ENCODE data around the gene GALNT18. TPM values are rescaled to one million over a fixed set of nuclear protein-coding genes. Genes with fewer than 3 reads are reported as not detected.
A peak's percentile ranks its signal among the peaks of the same experiment; 100 is the strongest.

The GALNT18 gene
- total and polyA plus RNA-seq, 7 donors, result 4.6 to 32.4 (median 8.3) TPM

- intact Hi-C loops (cut with DNase I), result no loop called here
- no peak for DNase-seq
- H3K27me3 ChIP-seq (ENCODE audit: insufficient read depth in 3 of 3, low read length in 2 of 3), result no peaks in the 10 kb centered on the region
- H3K27ac ChIP-seq, result no peak overlapping the region
- no peak overlapping the region for H3K4me3 ChIP-seq
- no peaks in the 10 kb centered on the region for H3K9me3 ChIP-seq
- 72 to 84% (median 79%) methylated on average over 4 of the region's 4 CpGs for WGBS, 3 donors
- no peaks in the 10 kb centered on the region for H3K36me3 ChIP-seq (ENCODE audit: insufficient read depth in 1 of 2, low read depth in 1 of 2)
- no peak for ATAC-seq
- TF ChIP-seq, protein P1, sequence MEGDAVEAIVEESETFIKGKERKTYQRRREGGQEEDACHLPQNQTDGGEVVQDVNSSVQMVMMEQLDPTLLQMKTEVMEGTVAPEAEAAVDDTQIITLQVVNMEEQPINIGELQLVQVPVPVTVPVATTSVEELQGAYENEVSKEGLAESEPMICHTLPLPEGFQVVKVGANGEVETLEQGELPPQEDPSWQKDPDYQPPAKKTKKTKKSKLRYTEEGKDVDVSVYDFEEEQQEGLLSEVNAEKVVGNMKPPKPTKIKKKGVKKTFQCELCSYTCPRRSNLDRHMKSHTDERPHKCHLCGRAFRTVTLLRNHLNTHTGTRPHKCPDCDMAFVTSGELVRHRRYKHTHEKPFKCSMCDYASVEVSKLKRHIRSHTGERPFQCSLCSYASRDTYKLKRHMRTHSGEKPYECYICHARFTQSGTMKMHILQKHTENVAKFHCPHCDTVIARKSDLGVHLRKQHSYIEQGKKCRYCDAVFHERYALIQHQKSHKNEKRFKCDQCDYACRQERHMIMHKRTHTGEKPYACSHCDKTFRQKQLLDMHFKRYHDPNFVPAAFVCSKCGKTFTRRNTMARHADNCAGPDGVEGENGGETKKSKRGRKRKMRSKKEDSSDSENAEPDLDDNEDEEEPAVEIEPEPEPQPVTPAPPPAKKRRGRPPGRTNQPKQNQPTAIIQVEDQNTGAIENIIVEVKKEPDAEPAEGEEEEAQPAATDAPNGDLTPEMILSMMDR (IDR thresholded peaks at IDR 0.05), result no peak
- H3K4me1 ChIP-seq, result peaks cover 14% of the 10 kb centered on the region
Measured at GRCh38 chr11:11420191-11420898, 201.5 kb downstream of the GALNT18 start.

DNA sequence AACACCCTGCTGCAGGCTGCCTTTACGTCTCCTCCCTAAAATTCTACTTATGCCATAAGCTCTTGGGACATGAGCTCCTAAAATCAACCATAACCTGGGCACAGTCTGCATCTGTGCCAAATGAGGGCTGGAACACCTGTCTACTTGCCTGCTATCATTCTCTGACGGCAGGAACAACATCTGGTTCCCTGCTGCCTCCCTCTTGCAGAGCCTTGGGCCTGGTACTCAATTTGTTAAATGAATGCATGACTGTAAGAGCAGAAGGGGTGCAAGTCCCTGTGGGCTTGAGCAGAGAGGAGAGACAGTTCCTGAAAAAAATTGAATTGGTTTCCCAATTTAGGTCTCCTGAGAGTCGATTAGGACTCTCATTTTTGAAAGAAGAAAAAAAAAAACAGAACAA lies 202.1 kb downstream of the GALNT18 start:
- H3K4me3 ChIP-seq, result no peak overlapping the region
- intact Hi-C loops (cut with DNase I), result no loop called here
- no peaks in the 10 kb centered on the region for H3K36me3 ChIP-seq (ENCODE audit: insufficient read depth in 1 of 2, low read depth in 1 of 2)
- peaks cover 14% of the 10 kb centered on the region for H3K4me1 ChIP-seq
- H3K27ac ChIP-seq, result no peak overlapping the region
- no peaks in the 10 kb centered on the region for H3K27me3 ChIP-seq (ENCODE audit: insufficient read depth in 3 of 3, low read length in 2 of 3)
- ATAC-seq (no peak), DNase-seq (no peak)
- TF ChIP-seq, protein P1 (IDR thresholded peaks at IDR 0.05), result no peak
- no peaks in the 10 kb centered on the region for H3K9me3 ChIP-seq
- 73 to 83% (median 79%) methylated on average over 3 of the region's 3 CpGs for WGBS, 3 donors

DNA sequence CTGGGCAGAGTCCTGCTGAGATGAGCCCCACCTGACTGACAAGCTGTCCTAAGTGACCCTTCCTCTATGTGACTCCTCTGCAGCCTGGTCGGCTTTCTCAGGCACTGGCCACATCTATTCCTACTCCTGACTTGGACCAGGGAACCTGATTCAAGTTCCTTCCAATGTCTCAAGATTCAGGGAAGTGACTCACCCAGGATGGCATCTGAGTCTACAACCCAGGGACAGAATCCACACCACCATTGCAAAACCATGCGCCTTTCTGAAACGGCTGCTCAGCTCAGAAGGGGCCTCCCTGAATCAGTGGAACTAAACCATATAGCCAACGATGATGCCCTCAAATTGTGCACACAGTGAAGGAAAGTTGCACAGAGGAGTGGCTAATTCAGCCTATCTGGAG lies 204.9 kb downstream of the GALNT18 start:
- intact Hi-C loops (cut with DNase I), result no loop called here
- H3K27ac ChIP-seq, result no peak overlapping the region
- H3K27me3 ChIP-seq (ENCODE audit: insufficient read depth in 3 of 3, low read length in 2 of 3), result no peaks in the 10 kb centered on the region
- no peak overlapping the region for H3K4me3 ChIP-seq
- H3K9me3 ChIP-seq, result no peaks in the 10 kb centered on the region
- TF ChIP-seq, protein P1 (IDR thresholded peaks at IDR 0.05), result no peak
- no peak for DNase-seq
- no peaks in the 10 kb centered on the region for H3K36me3 ChIP-seq (ENCODE audit: insufficient read depth in 1 of 2, low read depth in 1 of 2)
- peaks cover 3% of the 10 kb centered on the region for H3K4me1 ChIP-seq
- 75 to 83% (median 77%) methylated on average over 4 of the region's 4 CpGs for WGBS, 3 donors
- peak; percentile 43 to 75 (median 64) for ATAC-seq

DNA sequence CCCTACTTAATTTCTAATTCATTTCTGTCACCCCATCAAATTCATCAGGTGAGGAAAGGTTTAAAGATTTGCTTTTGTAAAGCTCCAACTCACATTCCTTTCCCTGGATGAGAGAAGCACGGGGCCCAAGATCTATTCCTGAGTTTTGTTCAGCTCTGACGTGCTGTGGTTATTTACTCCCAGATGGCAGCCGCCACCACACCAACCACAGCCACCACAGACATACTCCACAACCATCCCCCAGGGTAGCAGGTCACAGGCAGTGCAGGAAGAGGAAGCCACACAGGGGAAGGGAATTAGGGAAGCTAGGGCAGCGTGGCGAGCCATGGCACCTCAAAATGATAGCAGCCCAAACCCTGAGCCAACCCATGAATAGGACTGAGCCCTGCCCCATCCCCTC lies 205.3 kb downstream of the GALNT18 start:
- no peaks in the 10 kb centered on the region for H3K27me3 ChIP-seq (ENCODE audit: insufficient read depth in 3 of 3, low read length in 2 of 3)
- H3K4me3 ChIP-seq, result no peak overlapping the region
- DNase-seq (no peak), ATAC-seq (peak in 3 of 4 donors; percentile 15 to 52 (median 26))
- H3K4me1 ChIP-seq, result peaks cover 3% of the 10 kb centered on the region
- no peaks in the 10 kb centered on the region for H3K36me3 ChIP-seq (ENCODE audit: insufficient read depth in 1 of 2, low read depth in 1 of 2)
- H3K9me3 ChIP-seq, result no peaks in the 10 kb centered on the region
- intact Hi-C loops (cut with DNase I), result no loop called here
- TF ChIP-seq, protein P1 (IDR thresholded peaks at IDR 0.05), result no peak
- H3K27ac ChIP-seq, result no peak overlapping the region
- WGBS, 3 donors, result 62 to 74% (median 69%) methylated on average over 5 of the region's 5 CpGs

- no peaks in the 10 kb centered on the region for H3K9me3 ChIP-seq
- peaks cover 3% of the 10 kb centered on the region for H3K4me1 ChIP-seq
- intact Hi-C loops (cut with DNase I), result no loop called here
- no peaks in the 10 kb centered on the region for H3K36me3 ChIP-seq (ENCODE audit: insufficient read depth in 1 of 2, low read depth in 1 of 2)
- ATAC-seq (no peak), DNase-seq (no peak)
- WGBS, 3 donors, result 40 to 66% (median 48%) methylated on average over 4 of the region's 4 CpGs
- H3K27ac ChIP-seq, result no peak overlapping the region
- H3K27me3 ChIP-seq (ENCODE audit: insufficient read depth in 3 of 3, low read length in 2 of 3), result no peaks in the 10 kb centered on the region
- TF ChIP-seq, protein P1 (IDR thresholded peaks at IDR 0.05), result no peak
- H3K4me3 ChIP-seq, result no peak overlapping the region
Measured at GRCh38 chr11:11415901-11416300, 205.9 kb downstream of the GALNT18 start.
